DND-41 (cell line): Measurements from ENCODE around the gene BCKDHB.

Experiments
- ATAC-seq: fragments of 200-7000 bp; cut with Tn5 transposase; 3 replicates; pipeline ENCODE4 v1.9.1; 2021; ENCODE audit warnings: low read depth; ENCODE audit not compliant: insufficient read depth
- DNase-seq: peaks from one replicate; pipeline ENCODE4 v3.0.0-alpha.2; 2020
- H2AFZ ChIP-seq: 2 replicates; pipeline ENCODE4 v1.6.0; 2012; ENCODE audit warnings: low read depth, low read length
- H3K27ac ChIP-seq: 2 replicates; pipeline ENCODE4 v1.5.1; 2012; ENCODE audit warnings: low read length, inconsistent platforms
- H3K27me3 ChIP-seq: fragments of 200-600 bp; sonication (generic); 2 replicates; pipeline ENCODE4 v1.6.0; 2012; ENCODE audit warnings: low read length, mild to moderate bottlenecking, inconsistent platforms; ENCODE audit not compliant: insufficient read depth, poor library complexity
- H3K36me3 ChIP-seq: 2 replicates; pipeline ENCODE4 v1.5.1; 2012; ENCODE audit warnings: low read length, inconsistent platforms; ENCODE audit not compliant: insufficient read depth
- H3K4me1 ChIP-seq: 2 replicates; pipeline ENCODE4 v1.5.1; 2012; ENCODE audit warnings: mild to moderate bottlenecking, low read length; ENCODE audit not compliant: insufficient read depth
- H3K4me2 ChIP-seq: 2 replicates; pipeline ENCODE4 v1.6.0; 2012; ENCODE audit warnings: mild to moderate bottlenecking, moderate library complexity, low read length, inconsistent platforms; ENCODE audit not compliant: insufficient read depth
- H3K4me3 ChIP-seq, 2 experiments: fragments of 200-600 bp in 1 of 2; shearing (Covaris generic) in 1 of 2; 2 replicates each; pipeline ENCODE4 v1.5.1; 2012 to 2016; ENCODE audit warnings: inconsistent platforms in 2 of 2, low read length in 2 of 2, mild to moderate bottlenecking in 2 of 2, low read depth in 1 of 2, moderate library complexity in 1 of 2
- H3K79me2 ChIP-seq: 2 replicates; pipeline ENCODE4 v1.6.0; 2012; ENCODE audit warnings: low read length, inconsistent platforms; ENCODE audit not compliant: insufficient read depth
- H3K9ac ChIP-seq: 2 replicates; pipeline ENCODE4 v1.6.0; 2012; ENCODE audit warnings: low read depth, mild to moderate bottlenecking, inconsistent platforms, low read length, moderate library complexity
- H3K9me3 ChIP-seq: 2 replicates; pipeline ENCODE4 v1.5.1; 2012; ENCODE audit warnings: low read length, moderate library complexity, mild to moderate bottlenecking, inconsistent platforms; ENCODE audit not compliant: insufficient read depth, severe bottlenecking
- H4K20me1 ChIP-seq: 2 replicates; pipeline ENCODE4 v1.6.0; 2012; ENCODE audit warnings: low read length; ENCODE audit not compliant: insufficient read depth
- EZH2 ChIP-seq: IDR thresholded peaks from 3 replicates; pipeline ENCODE4 v1.6.1; 2012; ENCODE audit warnings: borderline replicate concordance, low read depth, mild to moderate bottlenecking, moderate library complexity, low read length, inconsistent platforms; ENCODE audit not compliant: severe bottlenecking
- TF ChIP-seq, protein P1 (sequence below): IDR thresholded peaks from 2 replicates; pipeline ENCODE4 v1.5.1; 2012; ENCODE audit warnings: borderline replicate concordance, low read length, moderate library complexity, mild to moderate bottlenecking; ENCODE audit not compliant: poor library complexity, severe bottlenecking; ENCODE audit errors: extremely low read depth

BCKDHB gene

DNA sequence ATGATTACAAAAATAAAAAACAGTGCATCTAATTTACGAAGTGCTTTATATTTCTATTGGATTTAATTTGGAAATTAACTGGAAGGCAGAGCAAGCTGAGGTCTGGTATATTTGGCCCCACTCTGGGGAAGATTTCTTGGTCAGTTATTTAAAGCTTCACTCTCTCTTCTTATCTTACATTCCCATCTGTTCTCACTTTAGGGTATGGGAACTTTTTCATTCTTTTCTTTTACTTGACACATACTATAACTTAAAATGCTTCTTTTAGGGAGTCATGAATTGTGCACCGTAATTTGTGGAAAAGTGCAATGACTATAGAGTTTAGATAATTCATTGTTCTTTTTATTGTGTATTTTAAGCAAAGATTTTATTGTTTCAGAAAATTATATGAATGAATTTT, 170.4 kb downstream of the BCKDHB start:
- DNase-seq, result no peak
- TF ChIP-seq, protein P1, sequence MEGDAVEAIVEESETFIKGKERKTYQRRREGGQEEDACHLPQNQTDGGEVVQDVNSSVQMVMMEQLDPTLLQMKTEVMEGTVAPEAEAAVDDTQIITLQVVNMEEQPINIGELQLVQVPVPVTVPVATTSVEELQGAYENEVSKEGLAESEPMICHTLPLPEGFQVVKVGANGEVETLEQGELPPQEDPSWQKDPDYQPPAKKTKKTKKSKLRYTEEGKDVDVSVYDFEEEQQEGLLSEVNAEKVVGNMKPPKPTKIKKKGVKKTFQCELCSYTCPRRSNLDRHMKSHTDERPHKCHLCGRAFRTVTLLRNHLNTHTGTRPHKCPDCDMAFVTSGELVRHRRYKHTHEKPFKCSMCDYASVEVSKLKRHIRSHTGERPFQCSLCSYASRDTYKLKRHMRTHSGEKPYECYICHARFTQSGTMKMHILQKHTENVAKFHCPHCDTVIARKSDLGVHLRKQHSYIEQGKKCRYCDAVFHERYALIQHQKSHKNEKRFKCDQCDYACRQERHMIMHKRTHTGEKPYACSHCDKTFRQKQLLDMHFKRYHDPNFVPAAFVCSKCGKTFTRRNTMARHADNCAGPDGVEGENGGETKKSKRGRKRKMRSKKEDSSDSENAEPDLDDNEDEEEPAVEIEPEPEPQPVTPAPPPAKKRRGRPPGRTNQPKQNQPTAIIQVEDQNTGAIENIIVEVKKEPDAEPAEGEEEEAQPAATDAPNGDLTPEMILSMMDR, result no peak
- TF ChIP-seq EZH2, result no peak
- no peak overlapping the region for H3K9ac ChIP-seq
- no peaks in the 10 kb centered on the region for H4K20me1 ChIP-seq
- no peaks in the 10 kb centered on the region for H3K36me3 ChIP-seq
- H3K79me2 ChIP-seq, result no peaks in the 10 kb centered on the region
- no peaks in the 10 kb centered on the region for H3K4me1 ChIP-seq
- no peaks in the 10 kb centered on the region for H3K9me3 ChIP-seq
- H3K27ac ChIP-seq, result no peak overlapping the region
- no peaks in the 10 kb centered on the region for H3K27me3 ChIP-seq
- H3K4me3 ChIP-seq, result no peak overlapping the region
- no peak for ATAC-seq
- H2AFZ ChIP-seq, result no peak overlapping the region
- no peak overlapping the region for H3K4me2 ChIP-seq

GRCh38 chr6:80277501-80277900, 171.0 kb downstream of the BCKDHB start:
- no peak for DNase-seq
- no peak overlapping the region for H2AFZ ChIP-seq
- no peaks in the 10 kb centered on the region for H3K4me1 ChIP-seq
- no peaks in the 10 kb centered on the region for H3K79me2 ChIP-seq
- no peaks in the 10 kb centered on the region for H3K27me3 ChIP-seq
- TF ChIP-seq, protein P1, result no peak
- TF ChIP-seq EZH2, result no peak
- no peak overlapping the region for H3K4me2 ChIP-seq
- no peak for ATAC-seq
- no peaks in the 10 kb centered on the region for H3K9me3 ChIP-seq
- no peaks in the 10 kb centered on the region for H3K36me3 ChIP-seq
- H3K9ac ChIP-seq, result no peak overlapping the region
- H3K27ac ChIP-seq, result no peak overlapping the region
- H4K20me1 ChIP-seq, result no peaks in the 10 kb centered on the region
- no peak overlapping the region for H3K4me3 ChIP-seq

GRCh38 chr6:80280262-80281010, 174.0 kb downstream of the BCKDHB start:
- H3K79me2 ChIP-seq, result no peaks in the 10 kb centered on the region
- H3K36me3 ChIP-seq, result no peaks in the 10 kb centered on the region
- no peaks in the 10 kb centered on the region for H4K20me1 ChIP-seq
- H3K4me1 ChIP-seq, result no peaks in the 10 kb centered on the region
- H2AFZ ChIP-seq, result no peak overlapping the region
- H3K4me2 ChIP-seq, result no peak overlapping the region
- no peaks in the 10 kb centered on the region for H3K9me3 ChIP-seq
- H3K9ac ChIP-seq, result no peak overlapping the region
- no peak overlapping the region for H3K4me3 ChIP-seq
- no peaks in the 10 kb centered on the region for H3K27me3 ChIP-seq
- no peak for DNase-seq
- TF ChIP-seq EZH2, result no peak
- TF ChIP-seq, protein P1, result no peak
- no peak overlapping the region for H3K27ac ChIP-seq
- no peak for ATAC-seq
